Activated CD4-positive, alpha-beta T cell treated with anti-CD3 and anti-CD28 coated beads for 36 hours (primary cell): ENCODE data around the gene SLC17A9. TPM values are rescaled to one million over a fixed set of nuclear protein-coding genes. Genes with fewer than 3 reads are reported as not detected.

Source experiments
- ATAC-seq: fragments of 200-7000 bp; cut with Tn5 transposase; one replicate; pipeline ENCODE4 v1.10.0; 2021; ENCODE audit warnings: mild to moderate bottlenecking, moderate library complexity
- CTCF ChIA-PET: fragments of 350-600 bp; sonication (Branson Sonifier 250); formaldehyde crosslinking; loops from one replicate; lab custom pipeline; 2021; ENCODE audit warnings: antibody characterized with exemption; lab: Charles Lee
- POLR2A ChIA-PET: fragments of 350-600 bp; sonication (Branson Sonifier 250); formaldehyde crosslinking; loops from one replicate; lab custom pipeline; 2021; ENCODE audit warnings: antibody characterized with exemption, inconsistent platforms; lab: Charles Lee
- DNase-seq: peaks from one replicate; pipeline ENCODE4 v3.0.0-alpha.2; 2020
- H3K27ac Mint-ChIP-seq: one replicate; pipeline ENCODE4 v1.8.0; 2021; ENCODE audit warnings: mixed read lengths
- H3K27me3 Mint-ChIP-seq: one replicate; pipeline ENCODE4 v1.8.0; 2021; ENCODE audit warnings: mixed read lengths
- H3K36me3 Mint-ChIP-seq: one replicate; pipeline ENCODE4 v1.8.0; 2021; ENCODE audit warnings: low read depth, mixed read lengths
- H3K4me1 Mint-ChIP-seq: one replicate; pipeline ENCODE4 v1.8.0; 2021; ENCODE audit warnings: mixed read lengths
- H3K4me3 Mint-ChIP-seq: one replicate; pipeline ENCODE4 v1.8.0; 2021; ENCODE audit warnings: mild to moderate bottlenecking, moderate library complexity, mixed read lengths
- H3K9me3 Mint-ChIP-seq: one replicate; pipeline ENCODE4 v1.8.0; 2021; ENCODE audit warnings: low read depth, mixed read lengths
- intact Hi-C, 2 experiments: fragments of 100-400 bp; cut with DNase I in 1 of 2; cut with micrococcal nuclease in 1 of 2; formaldehyde crosslinking; loops; one replicate each; pipeline versions ENCODE4 v1.14.2 to v1.15.1; 2022 to 2024; cut with DNase I, micrococcal nuclease
- total RNA-seq, 2 experiments: library from RNA; stranded (reverse); gene quantifications; one replicate each; pipeline ENCODE4 v1.2.3, GENCODE V29; 2021

SLC17A9 gene
- total RNA-seq, 2 experiments from 2014 or later, result 16.2 to 16.5 TPM

GRCh38 chr20:63007360-63007645, 54.8 kb downstream of the SLC17A9 start:
- no peak for ATAC-seq
- intact Hi-C loops, result loop anchor here (2.0 to 5.0 kb wide), 3 partner anchors 105 to 190 kb away; partner anchors contain the start of gene COL9A3 (in 1 of the 2)
- H3K27ac Mint-ChIP-seq, result no peak overlapping the region
- no peaks in the 10 kb centered on the region for H3K36me3 Mint-ChIP-seq
- H3K9me3 Mint-ChIP-seq, result no peaks in the 10 kb centered on the region
- H3K4me1 Mint-ChIP-seq, result peaks cover 21% of the 10 kb centered on the region
- H3K27me3 Mint-ChIP-seq, result peaks cover 48% of the 10 kb centered on the region
- CTCF ChIA-PET, result no interaction called here
- DNase-seq, result no peak
- POLR2A ChIA-PET, result no interaction called here
- no peak overlapping the region for H3K4me3 Mint-ChIP-seq

GRCh38 chr20:63007646-63008488, 55.4 kb downstream of the SLC17A9 start:
- intact Hi-C loops, result loop anchor here (2.0 to 5.0 kb wide), 6 partner anchors 106 to 507 kb away; partner anchors contain the start of gene COL9A3 (in 1 of the 2)
- Mint-ChIP-seq H3K9me3 (peaks cover under 1% of the 10 kb centered on the region), H3K36me3 (no peaks in the 10 kb centered on the region), H3K27me3 (peaks cover 45% of the 10 kb centered on the region), H3K27ac (no peak overlapping the region), H3K4me3 (no peak overlapping the region), H3K4me1 (peaks cover 21% of the 10 kb centered on the region)
- CTCF ChIA-PET, result interaction anchor here (0.6 to 1.6 kb wide), 10 partner anchors 8 to 134 kb away, joined by 3 to 27 read pairs (median 4); no protein-coding TSS in a partner anchor
- ATAC-seq (no peak), DNase-seq (no peak)
- POLR2A ChIA-PET, result no interaction called here

GRCh38 chr20:63008541-63009044, 56.1 kb downstream of the SLC17A9 start:
- POLR2A ChIA-PET, result interaction anchor here (0.6 kb wide), 1 partner anchor 70 kb away, joined by 4 read pairs; no protein-coding TSS in a partner anchor
- intact Hi-C loops, result loop anchor here (1.0 to 5.0 kb wide), 7 partner anchors 36 to 508 kb away; partner anchors contain the start of gene COL9A3 (in 1 of the 2)
- Mint-ChIP-seq H3K4me3 (no peak overlapping the region), H3K27ac (no peak overlapping the region), H3K36me3 (peaks cover 2% of the 10 kb centered on the region), H3K4me1 (peaks cover 21% of the 10 kb centered on the region), H3K27me3 (peaks cover 42% of the 10 kb centered on the region), H3K9me3 (peaks cover 7% of the 10 kb centered on the region)
- ATAC-seq (no peak), DNase-seq (no peak)
- CTCF ChIA-PET, result interaction anchor here (0.6 to 1.8 kb wide), 15 partner anchors 9 to 176 kb away, joined by 3 to 27 read pairs (median 4); no protein-coding TSS in a partner anchor

GRCh38 chr20:63009045-63009961, 56.8 kb downstream of the SLC17A9 start:
- peaks cover 13% of the 10 kb centered on the region for H3K9me3 Mint-ChIP-seq
- DNase-seq (peak; percentile 90), ATAC-seq (peak; percentile 82)
- H3K4me1 Mint-ChIP-seq, result peaks cover 21% of the 10 kb centered on the region
- intact Hi-C loops, result loop anchor here (1.0 to 5.0 kb wide), 7 partner anchors 37 to 509 kb away; partner anchors contain the start of gene COL9A3 (in 1 of the 2)
- no peak overlapping the region for H3K4me3 Mint-ChIP-seq
- ChIA-PET CTCF (interaction anchor here (0.6 to 1.8 kb wide), 15 partner anchors 10 to 177 kb away, joined by 3 to 27 read pairs (median 4); no protein-coding TSS in a partner anchor), POLR2A (interaction anchor here (0.6 kb wide), 1 partner anchor 69 kb away, joined by 4 read pairs; no protein-coding TSS in a partner anchor)
- H3K27ac Mint-ChIP-seq, result no peak overlapping the region
- H3K27me3 Mint-ChIP-seq, result peaks cover 42% of the 10 kb centered on the region
- H3K36me3 Mint-ChIP-seq, result peaks cover 2% of the 10 kb centered on the region

GRCh38 chr20:63009988-63010769, 57.7 kb downstream of the SLC17A9 start:
- no peak overlapping the region for H3K27ac Mint-ChIP-seq
- peaks cover 21% of the 10 kb centered on the region for H3K4me1 Mint-ChIP-seq
- peaks cover 14% of the 10 kb centered on the region for H3K9me3 Mint-ChIP-seq
- ChIA-PET CTCF (interaction anchor here (0.6 to 2.6 kb wide), 7 partner anchors 9 to 69 kb away, joined by 3 to 13 read pairs (median 5); no protein-coding TSS in a partner anchor), POLR2A (interaction anchor here (1.1 kb wide), 1 partner anchor 10 kb away, joined by 3 read pairs; no protein-coding TSS in a partner anchor)
- intact Hi-C loops, result loop anchor here (1.0 to 5.0 kb wide), 7 partner anchors 38 to 509 kb away; partner anchors contain the start of gene COL9A3 (in 1 of the 2)
- H3K27me3 Mint-ChIP-seq, result peaks cover 43% of the 10 kb centered on the region
- H3K36me3 Mint-ChIP-seq, result peaks cover 2% of the 10 kb centered on the region
- H3K4me3 Mint-ChIP-seq, result peak overlapping the region; percentile 57
- peak; percentile 86 for DNase-seq
- ATAC-seq, result peak; percentile 62

- peaks cover 21% of the 10 kb centered on the region for H3K4me1 Mint-ChIP-seq
These were observed 59.3 kb downstream of the SLC17A9 start for GRCh38 chr20:63011798-63012197.

GRCh38 chr20:63013207-63013606, 60.7 kb downstream of the SLC17A9 start:
- H3K9me3 Mint-ChIP-seq, result peaks cover 14% of the 10 kb centered on the region
- H3K27ac Mint-ChIP-seq, result no peak overlapping the region
- ChIA-PET POLR2A (no interaction called here), CTCF (interaction anchor here (1.7 to 2.6 kb wide), 2 partner anchors 40 to 41 kb away, joined by 4 to 13 read pairs; no protein-coding TSS in a partner anchor)
- H3K4me3 Mint-ChIP-seq, result no peak overlapping the region
- no peak for DNase-seq
- no peak for ATAC-seq
- peaks cover 2% of the 10 kb centered on the region for H3K36me3 Mint-ChIP-seq
- peaks cover 40% of the 10 kb centered on the region for H3K27me3 Mint-ChIP-seq
- intact Hi-C loops, result no loop called here
- peaks cover 18% of the 10 kb centered on the region for H3K4me1 Mint-ChIP-seq

More at GRCh38 chr20:63011798-63012197, 59.3 kb downstream of the SLC17A9 start:
- H3K27ac Mint-ChIP-seq, result no peak overlapping the region
- H3K27me3 Mint-ChIP-seq, result peaks cover 45% of the 10 kb centered on the region
- intact Hi-C loops, result no loop called here
- CTCF ChIA-PET, result interaction anchor here (0.6 to 2.6 kb wide), 7 partner anchors 13 to 1103 kb away, joined by 3 to 13 read pairs (median 4); no protein-coding TSS in a partner anchor
- POLR2A ChIA-PET, result interaction anchor here (0.6 kb wide), 1 partner anchor 97 kb away, joined by 4 read pairs; no protein-coding TSS in a partner anchor
- no peak for DNase-seq
- H3K4me3 Mint-ChIP-seq, result no peak overlapping the region
- peaks cover 2% of the 10 kb centered on the region for H3K36me3 Mint-ChIP-seq
- H3K9me3 Mint-ChIP-seq, result peaks cover 14% of the 10 kb centered on the region
- ATAC-seq, result no peak

- CTCF ChIA-PET, result interaction anchor here (0.6 to 1.7 kb wide), 3 partner anchors 36 to 60 kb away, joined by 3 to 4 read pairs (median 3); no protein-coding TSS in a partner anchor
These were observed 61.8 kb downstream of the SLC17A9 start for GRCh38 chr20:63014287-63014686.

GRCh38 chr20:63014710-63015109, 62.2 kb downstream of the SLC17A9 start:
- ChIA-PET CTCF (interaction anchor here (0.7 to 1.7 kb wide), 2 partner anchors 36 to 42 kb away, joined by 3 to 4 read pairs; no protein-coding TSS in a partner anchor), POLR2A (no interaction called here)
- no peak overlapping the region for H3K4me3 Mint-ChIP-seq
- no peak overlapping the region for H3K27ac Mint-ChIP-seq
- peaks cover 14% of the 10 kb centered on the region for H3K9me3 Mint-ChIP-seq
- DNase-seq (no peak), ATAC-seq (no peak)
- H3K4me1 Mint-ChIP-seq, result peaks cover 8% of the 10 kb centered on the region
- intact Hi-C loops, result no loop called here
- peaks cover 2% of the 10 kb centered on the region for H3K36me3 Mint-ChIP-seq
- H3K27me3 Mint-ChIP-seq, result peaks cover 35% of the 10 kb centered on the region

More at GRCh38 chr20:63014287-63014686, 61.8 kb downstream of the SLC17A9 start:
- H3K9me3 Mint-ChIP-seq, result peaks cover 14% of the 10 kb centered on the region
- H3K27me3 Mint-ChIP-seq, result peaks cover 35% of the 10 kb centered on the region
- peaks cover 2% of the 10 kb centered on the region for H3K36me3 Mint-ChIP-seq
- intact Hi-C loops, result no loop called here
- no peak overlapping the region for H3K27ac Mint-ChIP-seq
- H3K4me3 Mint-ChIP-seq, result no peak overlapping the region
- ATAC-seq (no peak), DNase-seq (no peak)
- peaks cover 8% of the 10 kb centered on the region for H3K4me1 Mint-ChIP-seq
- POLR2A ChIA-PET, result no interaction called here
